Hepatocyte (in vitro differentiated cells): ENCODE results near the gene ZNF24. TPM values are rescaled to one million over a fixed set of nuclear protein-coding genes. Genes with fewer than 3 reads are reported as not detected.

Source experiments
- DNase-seq: peaks from one replicate; pipeline ENCODE4 v3.0.0-alpha.2; 2016; ENCODE audit warnings: low spot score
- H2AFZ ChIP-seq: fragments of 200-600 bp; sonication (generic); 2 replicates; pipeline ENCODE4 v1.6.0; 2016; ENCODE audit warnings: antibody characterized with exemption, mild to moderate bottlenecking
- H3K27ac ChIP-seq: fragments of 200-600 bp; sonication (generic); 2 replicates; pipeline ENCODE4 v1.5.1; 2016; ENCODE audit warnings: mild to moderate bottlenecking
- H3K27me3 ChIP-seq: fragments of 200-600 bp; sonication (generic); 2 replicates; pipeline ENCODE4 v1.6.1; 2016
- H3K36me3 ChIP-seq: fragments of 200-600 bp; sonication (generic); replicated peaks from 2 replicates; pipeline ENCODE4 v1.5.1; 2016; ENCODE audit warnings: low read depth; ENCODE audit not compliant: insufficient read depth
- H3K4me1 ChIP-seq: fragments of 200-600 bp; sonication (generic); 2 replicates; pipeline ENCODE4 v1.5.1; 2016; ENCODE audit warnings: mild to moderate bottlenecking, moderate library complexity; ENCODE audit not compliant: insufficient read depth
- H3K4me2 ChIP-seq: fragments of 200-600 bp; sonication (generic); 2 replicates; pipeline ENCODE4 v1.6.0; 2016
- H3K4me3 ChIP-seq: fragments of 200-600 bp; sonication (generic); 2 replicates; pipeline ENCODE4 v1.5.1; 2016; ENCODE audit warnings: mild to moderate bottlenecking
- H3K79me2 ChIP-seq: fragments of 200-600 bp; sonication (generic); 2 replicates; pipeline ENCODE4 v1.6.0; 2017; ENCODE audit warnings: mild to moderate bottlenecking
- H3K9me2 ChIP-seq: fragments of 200-600 bp; sonication (generic); replicated peaks from 2 replicates; pipeline ENCODE4 v1.6.0; 2017; ENCODE audit warnings: mild to moderate bottlenecking; ENCODE audit not compliant: insufficient read depth
- H3K9me3 ChIP-seq: fragments of 200-600 bp; sonication (generic); 2 replicates; pipeline ENCODE4 v1.5.1; 2016; ENCODE audit warnings: low read depth, mild to moderate bottlenecking
- H4K20me1 ChIP-seq: fragments of 200-600 bp; sonication (generic); 2 replicates; pipeline ENCODE4 v1.6.0; 2016; ENCODE audit warnings: mild to moderate bottlenecking; ENCODE audit not compliant: insufficient read depth, poor library complexity, severe bottlenecking
- EZH2 ChIP-seq: fragments of 200-600 bp; sonication (generic); IDR thresholded peaks from 2 replicates; pipeline ENCODE4 v1.6.1; 2016; ENCODE audit warnings: antibody characterized with exemption, mild to moderate bottlenecking, borderline replicate concordance
- EZH2phosphoT487 ChIP-seq: fragments of 200-600 bp; sonication (generic); IDR thresholded peaks from one replicate; pipeline ENCODE4 v1.6.1; 2018; ENCODE audit warnings: antibody characterized with exemption, mild to moderate bottlenecking, low read depth, moderate library complexity; ENCODE audit not compliant: unreplicated experiment, severe bottlenecking
- WGBS: methylation state at CpG from one replicate; pipeline ENCODE4 v1.1.6; 2016; ENCODE audit warnings: low lambda C conversion rate; ENCODE audit errors: missing lambda C conversion rate; 5-methylcytosine and 5-hydroxymethylcytosine counted together
- polyA plus RNA-seq: library from polyadenylated mRNA; unstranded; fragments of >200 nt; fragmentation: Nextera tagmentation; extraction: Ambion mirVana; gene quantifications from 2 replicates; pipeline ENCODE4 v1.2.1, GENCODE V29; 2016
- total RNA-seq: library from RNA; depleted of rRNA; stranded (reverse); fragments of >200 nt; gene quantifications from 2 replicates; pipeline ENCODE4 v1.2.3, GENCODE V29; 2014
- TF ChIP-seq, protein P1 (sequence below): fragments of 200-600 bp; sonication (generic); IDR thresholded peaks from 2 replicates; pipeline ENCODE4 v1.5.1; 2016; ENCODE audit warnings: antibody characterized with exemption, mild to moderate bottlenecking; ENCODE audit not compliant: poor library complexity

ZNF24 gene
- total and polyA plus RNA-seq, 2 experiments from 2014 or later, result 29.0 to 44.3 TPM

DNA sequence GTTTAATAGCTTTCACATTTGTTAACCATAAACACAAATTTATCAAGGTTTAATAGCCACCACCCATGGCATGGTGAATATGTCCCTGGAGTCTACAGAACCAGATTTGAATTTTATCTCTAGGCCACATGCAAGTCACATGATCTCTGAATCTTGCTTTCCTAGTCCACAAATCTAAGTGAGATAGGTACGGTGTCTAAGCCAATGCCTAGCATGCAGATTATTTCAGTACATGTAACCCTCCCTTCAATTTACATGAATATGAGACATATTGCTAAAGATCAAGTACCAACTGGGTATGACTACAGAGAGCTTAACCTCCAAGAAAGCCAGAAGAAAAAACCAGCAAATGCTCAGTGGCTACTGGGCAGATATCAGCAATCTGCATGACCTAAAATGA lies 10.0 kb downstream of the ZNF24 start:
- H3K9me3 ChIP-seq, result no peaks in the 10 kb centered on the region
- H3K9me2 ChIP-seq, result no peaks in the 10 kb centered on the region
- TF ChIP-seq EZH2phosphoT487 (no peak), EZH2 (no peak)
- TF ChIP-seq, protein P1, sequence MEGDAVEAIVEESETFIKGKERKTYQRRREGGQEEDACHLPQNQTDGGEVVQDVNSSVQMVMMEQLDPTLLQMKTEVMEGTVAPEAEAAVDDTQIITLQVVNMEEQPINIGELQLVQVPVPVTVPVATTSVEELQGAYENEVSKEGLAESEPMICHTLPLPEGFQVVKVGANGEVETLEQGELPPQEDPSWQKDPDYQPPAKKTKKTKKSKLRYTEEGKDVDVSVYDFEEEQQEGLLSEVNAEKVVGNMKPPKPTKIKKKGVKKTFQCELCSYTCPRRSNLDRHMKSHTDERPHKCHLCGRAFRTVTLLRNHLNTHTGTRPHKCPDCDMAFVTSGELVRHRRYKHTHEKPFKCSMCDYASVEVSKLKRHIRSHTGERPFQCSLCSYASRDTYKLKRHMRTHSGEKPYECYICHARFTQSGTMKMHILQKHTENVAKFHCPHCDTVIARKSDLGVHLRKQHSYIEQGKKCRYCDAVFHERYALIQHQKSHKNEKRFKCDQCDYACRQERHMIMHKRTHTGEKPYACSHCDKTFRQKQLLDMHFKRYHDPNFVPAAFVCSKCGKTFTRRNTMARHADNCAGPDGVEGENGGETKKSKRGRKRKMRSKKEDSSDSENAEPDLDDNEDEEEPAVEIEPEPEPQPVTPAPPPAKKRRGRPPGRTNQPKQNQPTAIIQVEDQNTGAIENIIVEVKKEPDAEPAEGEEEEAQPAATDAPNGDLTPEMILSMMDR, result no peak
- H4K20me1 ChIP-seq, result peaks cover 26% of the 10 kb centered on the region
- H2AFZ ChIP-seq, result no peak overlapping the region
- 100% methylated on average over 1 of the region's 1 CpG for WGBS
- H3K27me3 ChIP-seq, result no peaks in the 10 kb centered on the region
- H3K4me1 ChIP-seq, result peaks cover 6% of the 10 kb centered on the region
- H3K36me3 ChIP-seq, result peaks cover 10% of the 10 kb centered on the region
- no peak overlapping the region for H3K4me3 ChIP-seq
- no peak overlapping the region for H3K4me2 ChIP-seq
- peaks cover 31% of the 10 kb centered on the region for H3K79me2 ChIP-seq
- no peak overlapping the region for H3K27ac ChIP-seq
- no peak for DNase-seq

DNA sequence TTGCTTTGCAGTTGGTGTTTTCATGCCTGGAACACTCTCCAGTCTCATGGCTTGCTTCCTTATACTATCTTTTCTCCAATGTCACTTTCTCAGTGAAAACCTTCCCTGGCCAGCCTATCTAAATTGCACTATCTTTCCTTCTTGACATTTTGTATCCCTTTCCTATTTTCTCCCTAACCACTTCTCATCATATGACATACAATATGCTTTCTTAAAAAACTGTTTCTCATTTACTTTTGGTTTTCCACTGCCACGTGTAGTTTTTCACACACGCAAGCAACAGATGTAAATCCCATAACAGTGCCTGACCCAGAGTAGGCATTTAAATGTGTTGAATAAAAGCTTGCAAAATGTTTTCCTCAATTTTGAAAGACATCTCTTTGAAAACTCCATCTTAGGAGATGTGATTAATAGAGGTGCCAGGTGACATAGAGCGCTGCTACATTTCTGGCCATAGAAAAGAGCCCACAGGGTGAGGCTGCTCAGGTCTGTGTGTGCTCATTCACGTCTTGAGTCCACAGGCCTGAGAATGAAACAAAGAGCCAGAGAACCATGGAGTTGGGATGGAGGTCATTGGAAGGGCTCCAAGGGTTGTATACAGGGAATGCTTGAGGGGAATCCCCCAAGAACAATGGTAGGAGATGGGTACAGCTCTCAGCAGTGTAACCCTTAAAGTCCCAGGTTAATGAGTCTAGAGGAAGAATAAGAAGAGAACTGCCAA lies 12.7 kb downstream of the ZNF24 start:
- H2AFZ ChIP-seq, result no peak overlapping the region
- H3K27ac ChIP-seq, result no peak overlapping the region
- no peaks in the 10 kb centered on the region for H3K4me1 ChIP-seq
- no peak overlapping the region for H3K4me2 ChIP-seq
- peaks cover 6% of the 10 kb centered on the region for H4K20me1 ChIP-seq
- whole genome bisulfite sequencing, result 90% methylated on average over 4 of the region's 4 CpGs
- H3K79me2 ChIP-seq, result peaks cover 9% of the 10 kb centered on the region
- no peak overlapping the region for H3K4me3 ChIP-seq
- no peaks in the 10 kb centered on the region for H3K9me3 ChIP-seq
- no peaks in the 10 kb centered on the region for H3K9me2 ChIP-seq
- no peaks in the 10 kb centered on the region for H3K27me3 ChIP-seq
- peaks cover 5% of the 10 kb centered on the region for H3K36me3 ChIP-seq
- no peak for DNase-seq
- no peak for TF ChIP-seq EZH2phosphoT487
- no peak for TF ChIP-seq EZH2
- TF ChIP-seq, protein P1, result no peak

DNA sequence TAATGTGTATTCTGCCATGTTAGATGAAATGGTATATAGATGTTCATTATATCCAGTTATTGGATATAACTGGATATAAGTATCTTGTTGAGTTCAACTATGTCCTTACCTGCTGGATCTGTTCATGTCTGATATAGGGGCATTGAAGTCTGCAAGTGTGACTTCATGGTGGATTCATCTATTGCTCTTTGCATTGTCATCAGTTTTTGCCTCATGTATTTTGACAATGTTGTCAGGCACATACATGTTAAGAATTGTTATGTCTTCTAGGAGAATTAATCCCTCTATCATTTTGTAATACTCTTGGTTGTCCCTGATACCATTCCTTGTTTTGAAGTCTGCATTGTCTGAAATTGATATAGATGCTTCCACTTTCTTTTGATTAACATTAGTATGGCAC lies 15.4 kb downstream of the ZNF24 start:
- H3K4me2 ChIP-seq, result no peak overlapping the region
- H3K36me3 ChIP-seq, result no peaks in the 10 kb centered on the region
- TF ChIP-seq EZH2 (no peak), EZH2phosphoT487 (no peak)
- TF ChIP-seq, protein P1, result no peak
- H3K4me3 ChIP-seq, result no peak overlapping the region
- no peaks in the 10 kb centered on the region for H3K4me1 ChIP-seq
- no peaks in the 10 kb centered on the region for H4K20me1 ChIP-seq
- H2AFZ ChIP-seq, result no peak overlapping the region
- no peaks in the 10 kb centered on the region for H3K79me2 ChIP-seq
- H3K9me2 ChIP-seq, result no peaks in the 10 kb centered on the region
- no peak for DNase-seq
- H3K9me3 ChIP-seq, result no peaks in the 10 kb centered on the region
- H3K27me3 ChIP-seq, result no peaks in the 10 kb centered on the region
- no peak overlapping the region for H3K27ac ChIP-seq
